Activated naive CD4-positive, alpha-beta T cell (primary cell): ENCODE measurements around the gene MAMLD1.
"Not testable (repeated sequence)": the region's sequence is repeated elsewhere in the genome, so short reads cannot be mapped to it uniquely, and the experiment has no call there.

Experiments
- DNase-seq, 4 experiments: peaks; one replicate each; lab custom pipeline; 2025; lab: John Stamatoyannopoulos, UW

The MAMLD1 gene, protein sequence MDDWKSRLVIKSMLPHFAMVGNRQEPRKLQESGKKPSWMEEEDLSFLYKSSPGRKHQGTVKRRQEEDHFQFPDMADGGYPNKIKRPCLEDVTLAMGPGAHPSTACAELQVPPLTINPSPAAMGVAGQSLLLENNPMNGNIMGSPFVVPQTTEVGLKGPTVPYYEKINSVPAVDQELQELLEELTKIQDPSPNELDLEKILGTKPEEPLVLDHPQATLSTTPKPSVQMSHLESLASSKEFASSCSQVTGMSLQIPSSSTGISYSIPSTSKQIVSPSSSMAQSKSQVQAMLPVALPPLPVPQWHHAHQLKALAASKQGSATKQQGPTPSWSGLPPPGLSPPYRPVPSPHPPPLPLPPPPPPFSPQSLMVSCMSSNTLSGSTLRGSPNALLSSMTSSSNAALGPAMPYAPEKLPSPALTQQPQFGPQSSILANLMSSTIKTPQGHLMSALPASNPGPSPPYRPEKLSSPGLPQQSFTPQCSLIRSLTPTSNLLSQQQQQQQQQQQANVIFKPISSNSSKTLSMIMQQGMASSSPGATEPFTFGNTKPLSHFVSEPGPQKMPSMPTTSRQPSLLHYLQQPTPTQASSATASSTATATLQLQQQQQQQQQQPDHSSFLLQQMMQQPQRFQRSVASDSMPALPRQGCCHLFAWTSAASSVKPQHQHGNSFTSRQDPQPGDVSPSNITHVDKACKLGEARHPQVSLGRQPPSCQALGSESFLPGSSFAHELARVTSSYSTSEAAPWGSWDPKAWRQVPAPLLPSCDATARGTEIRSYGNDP

DNA sequence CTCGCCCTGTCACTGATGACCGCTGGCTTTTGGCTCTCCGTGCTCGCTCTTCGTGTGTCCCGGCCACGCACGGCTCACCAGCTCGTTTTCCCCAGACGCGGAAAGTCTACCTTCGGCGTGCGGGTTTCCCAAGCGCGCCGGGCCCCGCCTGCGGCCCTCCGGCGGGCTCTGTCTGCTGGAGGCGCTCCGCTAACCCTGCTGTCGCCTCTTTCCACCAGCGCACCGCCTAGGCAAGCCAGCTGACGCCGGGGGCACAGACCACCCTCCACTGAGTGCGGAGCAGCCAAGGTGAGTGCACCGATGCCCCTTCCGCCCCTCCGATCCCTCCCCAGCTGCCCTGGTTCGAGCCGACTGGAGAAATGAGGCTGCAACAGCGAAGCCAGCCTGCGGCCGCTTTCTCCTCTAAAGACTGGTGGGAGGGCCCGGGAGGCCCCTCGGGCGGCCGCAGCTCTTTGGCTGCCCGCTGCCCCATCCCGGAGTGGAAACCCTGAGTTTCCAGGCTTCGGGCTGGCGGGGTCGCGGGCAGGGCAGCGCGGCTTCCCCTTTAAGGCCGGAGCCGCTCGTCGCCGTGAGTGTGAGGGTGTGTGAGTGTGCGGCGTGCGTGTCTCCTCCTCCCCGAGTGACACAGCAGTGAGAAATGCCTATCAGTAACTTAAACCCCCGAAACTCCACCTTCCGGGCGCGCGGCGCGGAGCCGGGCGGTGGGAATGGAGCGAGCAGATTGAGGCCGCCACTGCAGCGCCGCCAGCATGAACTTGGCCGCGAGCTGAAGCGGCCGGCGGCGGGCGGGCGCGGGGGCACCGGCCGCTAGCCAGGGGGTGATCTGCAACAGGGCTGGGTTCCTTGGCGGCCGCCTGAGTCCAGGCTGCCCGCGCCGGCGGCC is at the start of gene MAMLD1:
Gene MAMLD1, plus strand, starts transcription at position 719 of the 883 bp plus-strand sequence. CDS start 82,200 bp downstream, outside the sequence.
- peak in 3 of 4 experiments; percentile 5 to 32 (median 6) for DNase-seq

DNA sequence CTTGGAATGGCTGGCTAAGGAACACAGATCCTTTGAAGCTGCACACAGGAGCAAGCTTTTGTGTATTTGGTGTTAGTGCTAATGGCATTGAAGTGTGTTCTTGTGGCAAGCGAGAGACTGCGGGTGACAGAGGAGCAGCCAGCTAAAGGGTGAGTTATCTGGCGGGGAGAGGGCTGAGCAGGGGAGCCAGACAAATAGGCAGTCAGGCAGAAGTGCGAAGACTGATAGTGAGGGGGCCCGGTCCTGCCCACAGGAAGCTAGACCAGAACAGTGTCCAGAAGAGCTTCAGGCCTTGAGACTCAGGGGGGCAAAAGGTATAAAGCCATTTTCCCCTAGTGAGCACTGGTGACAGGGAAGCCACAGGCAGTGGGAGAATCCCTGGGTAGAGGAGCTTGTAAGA is 49.6 kb upstream of the MAMLD1 start:
- DNase-seq = no peak

DNA sequence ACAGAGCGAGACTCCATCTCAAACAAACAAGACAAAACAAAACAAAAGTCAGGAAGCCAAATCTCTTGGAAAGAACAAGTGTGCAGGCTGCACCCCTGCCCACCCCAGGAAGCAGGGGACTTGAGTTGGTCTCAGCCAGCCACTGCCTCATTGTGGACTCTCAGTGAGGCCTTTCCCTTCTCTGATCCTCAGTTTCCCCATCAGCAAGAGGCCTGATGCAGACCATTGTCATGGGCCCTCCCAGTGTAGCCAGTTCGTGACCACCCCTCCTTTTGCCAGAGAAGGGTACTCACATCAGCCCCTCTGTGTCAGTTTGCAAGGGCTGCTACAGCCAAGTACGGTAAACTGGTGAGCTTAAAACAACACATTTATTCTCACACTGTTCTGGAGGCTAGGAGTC is 48.9 kb upstream of the MAMLD1 start:
- no peak for DNase-seq

DNA sequence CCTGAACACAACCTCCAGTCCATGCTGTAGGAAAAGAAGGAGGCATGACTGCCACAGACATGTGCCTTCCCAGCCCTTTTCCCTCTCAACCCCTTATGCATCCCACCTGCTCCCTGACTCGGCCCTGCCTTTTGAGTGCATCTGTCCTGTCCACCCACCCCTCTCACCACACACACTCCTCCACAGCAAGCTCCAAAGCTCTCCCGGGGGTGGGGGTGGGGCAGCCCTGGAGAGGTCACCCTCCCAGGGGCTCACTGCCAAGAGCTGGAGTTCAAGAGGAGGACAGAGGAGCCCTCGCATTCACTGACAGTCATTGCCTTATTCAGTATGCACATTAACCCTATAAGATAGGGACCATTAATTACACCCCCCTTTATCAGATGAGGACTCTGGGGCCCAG is 46.6 kb upstream of the MAMLD1 start:
- no peak for DNase-seq

DNA sequence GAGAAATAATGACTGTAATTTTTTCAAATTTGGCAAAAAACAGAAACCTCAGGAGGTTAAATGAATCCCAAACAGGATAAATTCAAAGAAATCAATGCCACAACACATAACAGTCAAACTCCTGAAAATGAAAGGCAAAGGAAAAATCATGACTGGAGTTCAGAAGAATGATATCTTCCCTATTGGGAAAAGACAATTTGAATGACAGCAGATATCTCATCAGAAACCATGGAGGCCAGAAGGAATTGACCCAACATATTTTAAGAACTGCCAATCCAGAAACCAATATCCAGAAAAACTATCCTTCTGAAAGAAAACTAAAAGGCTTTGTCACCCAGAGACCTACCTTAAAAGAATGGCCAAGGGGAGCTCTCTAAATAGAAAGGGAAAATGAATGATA is 40.1 kb upstream of the MAMLD1 start:
- no peak for DNase-seq

DNA sequence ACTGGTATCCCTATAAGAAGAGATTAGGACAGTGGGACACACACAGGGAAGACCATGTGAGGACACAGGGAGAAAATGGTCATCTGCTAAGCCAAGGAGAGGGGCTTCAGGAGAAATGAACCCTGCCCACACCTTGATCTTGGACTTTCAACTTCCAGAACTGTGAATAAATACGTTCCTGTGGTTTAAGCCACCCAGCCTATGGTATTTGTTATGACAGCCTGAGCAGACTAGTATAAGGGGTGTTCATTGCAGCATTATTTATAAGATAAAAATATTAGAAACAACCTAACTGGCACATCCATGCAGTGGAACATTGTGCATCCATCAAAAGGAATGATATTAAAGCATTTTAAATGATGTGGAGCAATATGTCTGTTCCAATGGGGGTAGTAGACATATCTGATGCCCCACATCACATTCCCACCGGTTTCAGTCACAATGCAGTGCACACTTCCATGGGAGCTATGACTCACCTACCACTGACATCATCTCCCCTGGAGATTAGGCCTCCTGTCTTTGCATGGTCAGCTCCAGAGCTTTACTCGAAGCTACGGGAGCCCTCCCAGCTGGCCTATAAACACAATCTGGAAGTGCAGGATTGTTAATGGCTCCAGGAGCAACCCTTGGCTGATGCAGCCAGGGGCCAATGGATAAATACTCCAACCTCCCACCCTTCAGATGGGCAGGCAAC is 38.9 kb upstream of the MAMLD1 start:
- no peak for DNase-seq

DNA sequence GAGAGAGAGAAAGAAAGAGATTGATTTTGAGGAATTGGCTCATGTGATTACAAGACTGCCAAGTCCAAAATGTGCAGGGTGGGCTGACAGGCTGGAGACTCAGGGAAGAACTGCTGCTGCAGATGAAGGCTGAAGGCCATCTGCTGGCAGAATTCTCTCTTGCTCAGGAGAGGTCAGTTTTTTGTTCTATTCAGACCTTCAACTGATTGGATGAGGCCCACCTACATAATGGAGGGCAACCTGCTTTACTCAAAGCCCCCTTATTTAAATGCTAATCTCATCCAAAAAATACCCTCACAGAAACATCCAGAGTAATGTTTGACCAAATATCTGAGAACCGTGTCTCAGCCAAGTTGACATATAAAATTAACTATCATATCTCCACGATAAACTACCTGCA is 38.2 kb upstream of the MAMLD1 start:
- DNase-seq = no peak

DNA sequence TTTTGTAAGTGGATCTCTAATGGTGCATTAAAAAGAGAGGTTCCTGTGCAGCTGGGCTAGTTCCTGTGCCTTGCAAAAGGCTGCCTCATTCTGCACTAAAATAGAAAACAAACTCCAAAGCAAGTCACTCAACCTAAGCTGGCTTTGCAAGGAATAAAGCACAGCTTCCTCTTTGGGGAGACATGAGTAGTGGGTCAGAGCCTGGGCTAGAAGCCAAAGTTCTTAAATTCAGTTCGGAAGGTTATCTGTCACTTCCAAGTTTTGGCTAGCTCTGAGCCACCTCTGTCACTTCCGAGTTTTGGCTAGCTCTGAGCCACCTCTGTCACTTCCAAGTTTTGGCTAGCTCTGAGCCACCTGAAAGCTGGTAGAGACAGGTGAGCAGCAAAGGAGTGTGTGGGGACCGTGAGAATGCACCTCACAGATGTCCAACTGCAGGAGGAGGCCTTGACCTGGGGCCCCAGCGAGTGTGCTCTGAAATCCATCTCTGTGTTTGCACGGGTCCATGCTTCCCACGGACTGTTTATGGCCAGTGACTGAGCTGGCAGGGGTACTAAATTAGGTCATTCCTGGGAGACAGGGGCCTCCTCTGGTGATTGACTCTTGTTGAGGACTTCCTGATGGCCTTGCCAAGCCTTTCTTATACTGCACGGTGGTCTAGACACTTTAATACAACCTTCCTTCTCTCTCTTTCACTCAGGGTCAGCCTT is 36.4 kb upstream of the MAMLD1 start:
- DNase-seq = no peak

DNA sequence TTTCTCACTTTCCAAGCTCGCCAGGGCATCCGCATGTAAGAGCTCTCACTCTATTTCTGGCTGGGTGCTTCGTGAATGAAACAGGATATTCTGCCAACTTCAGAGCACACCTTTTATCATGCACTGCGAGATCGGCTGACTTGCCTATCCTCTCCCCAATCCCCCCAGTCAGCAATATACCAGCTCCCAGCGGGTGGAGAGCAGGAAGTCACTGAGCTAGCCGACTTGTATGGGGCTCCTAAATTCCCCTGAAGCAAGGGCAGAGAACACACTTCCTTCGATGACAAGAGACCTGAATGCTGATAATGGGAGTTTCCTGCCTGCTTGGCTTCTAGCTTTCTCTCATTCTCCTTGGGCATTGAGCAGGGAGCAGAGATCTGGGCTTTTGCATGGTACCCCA is 33.8 kb upstream of the MAMLD1 start:
- no peak for DNase-seq

DNA sequence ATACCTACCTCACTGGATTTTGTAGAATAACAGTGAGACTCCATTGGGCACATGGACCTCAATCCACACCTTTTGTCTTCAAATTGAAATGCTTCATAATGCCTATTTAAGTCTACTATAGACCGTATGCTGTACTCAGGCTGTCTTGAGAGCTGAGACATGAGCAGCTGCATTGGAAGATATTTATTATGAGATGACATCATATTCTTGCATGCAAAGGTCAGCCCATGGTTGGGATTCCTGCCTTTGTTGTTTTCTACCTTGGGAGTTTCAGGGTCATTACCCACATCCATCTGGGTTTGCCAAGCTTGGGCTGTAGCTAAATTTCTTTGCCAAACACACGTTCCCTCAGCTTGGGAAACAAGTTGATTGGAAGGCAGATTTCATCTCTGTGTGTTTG is 33.2 kb upstream of the MAMLD1 start:
- DNase-seq = no peak

DNA sequence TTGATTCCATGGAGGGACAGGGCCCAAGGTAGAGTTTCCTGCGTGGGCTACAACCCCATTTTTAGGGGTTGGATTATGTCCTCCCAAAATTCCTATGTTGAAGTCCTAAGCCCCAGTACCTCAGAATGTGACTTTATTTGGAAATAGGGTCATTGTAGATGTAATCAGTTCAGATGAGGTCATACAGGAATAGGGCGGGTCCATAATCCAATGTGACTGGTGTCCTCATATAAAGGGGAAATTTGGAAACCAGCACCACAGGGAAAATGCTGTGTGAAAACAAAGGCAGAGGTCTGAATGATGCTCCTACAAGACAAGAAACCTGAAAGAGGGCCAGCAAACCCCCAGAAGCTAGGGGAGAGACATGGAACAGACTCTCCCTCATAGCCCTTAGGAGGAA is 31.1 kb upstream of the MAMLD1 start:
- no peak for DNase-seq

DNA sequence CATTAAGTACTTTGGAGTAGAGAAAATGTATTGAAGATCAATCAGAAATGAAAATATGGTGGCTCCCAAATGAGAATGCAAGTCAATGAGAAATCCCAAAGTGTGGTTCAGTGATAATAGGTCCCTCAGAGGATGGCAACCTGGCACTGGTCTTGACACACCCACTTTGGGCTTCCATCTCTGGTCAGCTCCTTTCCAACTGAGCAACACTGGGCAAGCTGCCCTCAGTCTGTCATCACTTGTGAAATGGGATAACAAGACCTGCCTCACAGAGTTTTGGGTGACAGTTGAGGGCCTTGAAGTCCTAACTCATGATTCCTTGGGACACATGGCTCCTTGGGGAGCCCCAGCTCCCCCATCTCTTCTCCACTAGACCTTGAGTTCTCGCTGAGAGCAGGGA is 29.0 kb upstream of the MAMLD1 start:
- DNase-seq = no peak

DNA sequence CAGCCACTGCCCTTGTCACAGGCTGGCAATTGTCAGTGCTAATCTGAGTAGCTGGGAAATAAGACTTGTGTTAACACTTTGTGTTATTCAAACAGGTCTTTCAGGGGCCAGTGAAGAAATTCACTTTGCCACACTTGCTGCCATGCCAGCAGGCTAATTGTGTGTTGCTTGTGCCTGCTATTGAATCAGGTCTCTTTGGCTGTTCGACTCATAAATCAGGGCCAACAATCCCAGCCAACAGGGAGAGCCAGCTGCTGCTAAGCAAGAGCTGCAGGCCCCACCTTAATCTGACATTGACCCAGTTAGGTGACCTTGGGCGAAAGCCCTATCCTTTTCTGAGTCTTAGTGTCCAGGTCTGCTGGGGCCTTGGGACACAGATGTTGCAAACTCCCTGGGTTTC is 28.1 kb upstream of the MAMLD1 start:
- DNase-seq = no peak

DNA sequence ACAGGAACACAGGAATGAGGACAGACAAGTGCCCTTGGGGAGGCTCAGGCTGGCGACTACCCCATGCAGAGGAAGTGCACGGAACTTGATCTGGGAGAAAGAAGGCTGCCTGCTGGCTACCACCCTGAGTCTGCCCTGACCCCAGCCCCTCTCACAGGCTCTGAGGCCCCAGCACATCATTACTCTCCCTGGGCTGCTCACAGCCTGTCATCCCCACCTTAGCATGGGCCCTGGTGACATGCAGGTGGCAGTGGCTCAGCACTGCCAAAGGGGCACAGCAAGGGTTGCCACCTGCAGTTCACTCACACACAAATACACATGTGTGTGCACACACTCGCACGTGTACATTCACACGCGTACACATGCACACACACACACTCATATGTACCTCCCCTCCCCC is 26.1 kb upstream of the MAMLD1 start:
- no peak for DNase-seq

DNA sequence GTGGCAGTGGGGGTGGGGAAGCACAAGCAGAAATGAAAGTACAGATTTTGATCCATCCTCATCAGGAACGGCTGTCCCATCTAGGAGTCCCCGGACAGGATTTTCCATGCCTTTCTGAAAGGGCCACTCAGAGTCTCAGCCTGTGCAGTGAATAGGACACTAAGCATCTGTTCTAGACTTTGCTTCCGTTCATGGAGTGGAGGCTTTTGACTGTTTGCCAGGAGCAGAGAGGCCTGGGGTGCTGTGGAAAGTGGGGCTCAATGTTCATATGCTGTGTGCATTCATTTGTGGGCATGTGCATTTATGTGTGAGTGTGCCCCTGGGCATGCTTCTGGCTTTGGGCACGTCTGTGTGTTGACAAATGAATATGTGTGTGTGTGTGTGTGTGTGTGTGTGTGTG is 25.6 kb upstream of the MAMLD1 start:
- no peak for DNase-seq

DNA sequence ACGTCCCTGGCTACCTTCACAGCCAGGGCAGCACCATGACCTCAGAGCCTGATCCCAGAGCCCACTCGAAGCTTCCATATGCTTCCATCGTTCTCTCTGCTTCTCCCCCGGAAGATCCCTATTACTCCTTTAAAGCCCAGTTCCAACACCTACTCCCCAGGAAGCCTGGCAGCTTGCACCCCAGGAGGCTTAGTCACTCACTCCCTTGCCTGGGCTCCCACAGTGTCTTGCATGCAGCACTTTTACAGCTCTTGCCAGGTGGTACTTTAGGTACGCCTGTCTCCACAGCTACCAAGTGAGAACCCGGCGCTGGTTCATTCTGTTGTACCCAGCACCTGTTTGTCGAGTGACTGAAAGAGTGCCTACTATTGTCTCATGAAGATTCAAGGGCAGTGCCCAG is 24.5 kb upstream of the MAMLD1 start:
- DNase-seq = no peak

DNA sequence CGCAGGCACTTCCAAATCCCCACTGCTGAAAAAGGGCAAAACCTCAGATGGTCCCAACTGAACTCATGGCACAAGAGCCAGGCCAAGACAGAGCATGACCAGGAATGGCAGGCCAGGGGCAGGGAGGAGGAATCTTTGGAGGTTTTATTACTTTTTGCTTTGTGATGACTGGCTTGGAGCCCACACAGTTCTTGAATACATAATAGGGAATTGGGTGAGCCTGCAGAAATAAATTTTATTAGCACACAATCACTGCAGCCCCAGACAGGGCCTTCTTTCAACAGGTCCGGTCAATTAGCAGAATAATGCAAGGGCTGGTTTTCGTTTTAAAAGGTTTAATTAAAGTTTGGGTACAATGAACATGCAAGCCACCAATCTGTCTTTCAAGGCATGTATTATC is 23.4 kb upstream of the MAMLD1 start:
- no peak for DNase-seq

DNA sequence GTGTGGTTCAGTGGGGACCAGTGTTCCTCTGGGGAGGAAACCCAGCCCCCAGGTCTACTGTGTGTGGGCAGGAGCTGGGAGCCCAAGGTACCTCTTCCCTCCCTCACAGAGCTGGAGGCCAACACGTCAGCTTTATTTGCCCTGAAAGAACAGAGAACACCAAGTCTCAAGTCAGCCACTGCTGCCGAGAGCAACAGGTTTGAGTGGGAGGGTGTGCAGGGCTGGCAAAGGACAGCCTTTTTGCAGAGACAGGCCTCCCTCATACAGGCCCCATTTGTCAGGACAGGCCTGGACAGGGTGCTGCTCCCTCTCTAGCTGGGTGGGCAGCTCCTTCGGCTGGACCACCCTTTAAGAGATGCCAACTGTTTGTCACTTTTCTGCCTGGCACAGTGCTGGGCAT is 22.8 kb upstream of the MAMLD1 start:
- not testable (repeated sequence) for DNase-seq

DNA sequence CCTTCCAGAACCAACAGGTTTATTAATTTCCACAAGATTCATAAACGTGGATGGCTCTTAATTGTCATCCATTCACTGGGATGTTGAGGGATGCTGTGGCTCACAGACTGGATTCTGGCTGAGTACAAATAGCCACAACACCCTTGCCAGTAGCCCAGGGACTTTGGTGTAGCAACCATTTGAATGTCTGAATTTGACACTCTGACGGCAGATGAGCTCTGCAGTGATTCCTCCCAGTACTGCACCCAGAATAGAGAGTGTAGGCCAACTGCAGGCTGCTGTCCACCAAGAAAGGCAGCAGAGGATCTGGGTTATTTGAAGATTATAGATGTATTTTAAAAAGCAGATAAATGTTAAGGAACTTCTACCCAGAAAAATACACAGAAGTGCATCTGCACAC is 15.6 kb upstream of the MAMLD1 start:
- DNase-seq = no peak

DNA sequence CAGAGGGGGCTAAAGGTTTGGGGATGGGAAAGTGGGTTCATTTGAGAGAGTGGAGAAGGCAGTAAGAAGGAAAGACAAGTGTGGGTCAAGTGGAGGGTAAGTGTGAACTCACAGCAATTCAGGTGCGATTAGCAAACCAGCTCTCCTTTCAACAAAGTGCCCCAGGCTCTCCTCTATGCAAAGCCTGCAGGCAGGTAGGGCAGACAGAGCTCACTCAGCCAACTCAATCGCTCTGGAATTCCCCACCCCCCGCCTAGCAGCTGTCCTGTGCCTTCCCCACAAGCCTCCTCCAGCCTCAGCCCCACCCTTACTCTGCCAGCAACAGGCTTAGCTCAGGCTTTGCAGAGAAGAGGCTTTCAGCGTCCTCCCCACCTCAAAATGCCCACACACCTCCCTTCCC is 14.8 kb upstream of the MAMLD1 start:
- DNase-seq = no peak

DNA sequence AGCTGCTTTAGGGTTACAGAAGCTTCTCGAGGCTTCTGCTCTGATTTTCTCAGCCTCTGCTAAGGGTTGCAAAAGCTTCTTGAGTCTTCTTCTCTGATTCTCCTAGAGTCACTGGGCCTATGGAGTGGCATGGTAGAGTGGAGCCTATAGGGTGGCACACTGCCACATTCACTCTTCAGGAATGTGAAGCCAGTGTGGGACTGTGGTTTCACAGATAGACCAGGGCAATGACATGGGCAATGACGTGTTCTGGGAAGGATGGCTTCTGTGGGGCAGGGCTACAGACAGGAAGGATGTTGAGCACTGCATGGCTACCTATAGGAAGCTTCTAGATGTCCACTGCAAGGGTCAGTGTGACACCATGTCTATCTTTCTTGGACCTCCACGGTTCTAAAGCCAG is 11.0 kb upstream of the MAMLD1 start:
- no peak for DNase-seq
